ENCODE data around the gene EPHA10. TPM values are rescaled to one million over a fixed set of nuclear protein-coding genes. Genes with fewer than 3 reads are reported as not detected.

EPHA10 gene
- polyA plus RNA-seq, 1 experiment = 0.04 TPM

DNA sequence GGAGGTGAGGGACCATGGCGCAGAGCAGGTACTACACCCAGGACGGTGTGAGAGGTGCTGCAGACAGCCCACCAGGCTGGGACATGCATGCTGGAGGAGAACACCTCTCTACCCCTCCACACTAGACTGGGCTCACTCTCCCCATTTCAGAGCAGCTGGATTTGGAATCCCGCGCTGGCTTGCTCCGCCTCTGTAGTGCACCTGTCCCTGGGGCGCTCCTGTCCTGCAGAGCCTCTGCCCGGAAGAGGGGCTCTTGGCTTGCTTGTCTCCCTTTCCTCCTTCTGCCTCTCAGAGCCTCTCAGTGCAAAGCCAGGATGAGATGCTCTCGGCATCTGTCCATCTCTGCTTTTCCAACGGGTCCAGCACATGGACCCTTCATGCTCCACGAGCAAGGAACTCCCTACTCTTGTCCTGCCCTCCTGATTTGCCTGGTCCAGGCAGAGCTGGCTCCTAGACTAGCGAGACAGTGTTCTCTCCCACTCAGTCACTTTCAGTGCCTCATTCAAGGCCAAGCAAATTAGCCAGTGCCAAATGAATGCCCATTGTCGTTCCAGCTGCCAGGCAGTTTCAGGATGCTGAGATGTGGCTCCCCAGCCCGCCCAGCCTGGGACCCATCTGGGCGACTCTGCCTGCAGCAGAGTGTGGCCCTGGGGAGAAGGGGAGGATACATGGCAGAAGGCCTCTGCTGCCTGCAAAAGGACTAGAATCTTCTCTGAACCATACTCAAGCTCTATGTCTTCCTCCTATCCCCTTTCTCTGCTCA lies 38.9 kb downstream of the EPHA10 start:
- Histone ChIP-seq H3K27me3 (ENCODE audit: control insufficient read depth, insufficient read depth, low read length) (peaks cover 6% of the 10 kb centered on the region; the same call in 1 of the 2 replicates), H3K4me3 (ENCODE audit: low read depth, low read length) (no peak overlapping the region), H3K36me3 (ENCODE audit: control insufficient read depth, insufficient read depth, low read length) (no peaks in the 10 kb centered on the region)
- POLR2A ChIA-PET = no interaction called here
- CTCF ChIA-PET = interaction anchor here (1.0 kb wide), 1 partner anchor 11 kb away, joined by 4 read pairs; no protein-coding TSS in a partner anchor
- DNase-seq (ENCODE audit: low read depth) = no peak
- TF ChIP-seq, protein P1, sequence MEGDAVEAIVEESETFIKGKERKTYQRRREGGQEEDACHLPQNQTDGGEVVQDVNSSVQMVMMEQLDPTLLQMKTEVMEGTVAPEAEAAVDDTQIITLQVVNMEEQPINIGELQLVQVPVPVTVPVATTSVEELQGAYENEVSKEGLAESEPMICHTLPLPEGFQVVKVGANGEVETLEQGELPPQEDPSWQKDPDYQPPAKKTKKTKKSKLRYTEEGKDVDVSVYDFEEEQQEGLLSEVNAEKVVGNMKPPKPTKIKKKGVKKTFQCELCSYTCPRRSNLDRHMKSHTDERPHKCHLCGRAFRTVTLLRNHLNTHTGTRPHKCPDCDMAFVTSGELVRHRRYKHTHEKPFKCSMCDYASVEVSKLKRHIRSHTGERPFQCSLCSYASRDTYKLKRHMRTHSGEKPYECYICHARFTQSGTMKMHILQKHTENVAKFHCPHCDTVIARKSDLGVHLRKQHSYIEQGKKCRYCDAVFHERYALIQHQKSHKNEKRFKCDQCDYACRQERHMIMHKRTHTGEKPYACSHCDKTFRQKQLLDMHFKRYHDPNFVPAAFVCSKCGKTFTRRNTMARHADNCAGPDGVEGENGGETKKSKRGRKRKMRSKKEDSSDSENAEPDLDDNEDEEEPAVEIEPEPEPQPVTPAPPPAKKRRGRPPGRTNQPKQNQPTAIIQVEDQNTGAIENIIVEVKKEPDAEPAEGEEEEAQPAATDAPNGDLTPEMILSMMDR (IDR thresholded peaks at IDR 0.05; ENCODE audit: insufficient read depth, low read depth, low read length) = no peak

DNA sequence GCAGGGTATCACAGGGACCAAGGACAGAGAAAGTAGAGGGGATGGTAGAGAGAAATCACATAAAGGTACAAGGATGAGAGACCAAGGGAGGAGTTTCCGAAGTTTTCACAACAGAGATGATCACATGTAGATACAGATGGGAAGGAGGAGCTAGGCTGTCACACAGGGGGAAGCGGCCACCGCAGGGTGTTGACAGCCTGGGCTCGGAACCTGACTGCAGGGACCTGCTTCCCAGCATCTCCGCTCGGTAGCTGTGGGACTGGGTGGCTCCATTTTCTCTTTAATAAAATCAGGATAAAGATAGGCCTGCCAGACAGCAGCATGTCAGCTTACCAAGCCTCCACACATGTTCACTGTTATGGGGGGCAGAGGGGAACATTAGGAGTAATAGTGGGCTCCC lies 40.3 kb downstream of the EPHA10 start:
- no peak overlapping the region for H3K4me3 ChIP-seq (ENCODE audit: low read depth, low read length)
- no peak for DNase-seq (ENCODE audit: low read depth)
- H3K36me3 ChIP-seq (ENCODE audit: control insufficient read depth, insufficient read depth, low read length) = no peaks in the 10 kb centered on the region
- ChIA-PET POLR2A (no interaction called here), CTCF (no interaction called here)
- peaks cover 6% of the 10 kb centered on the region for H3K27me3 ChIP-seq (ENCODE audit: control insufficient read depth, insufficient read depth, low read length)
- TF ChIP-seq, protein P1 (IDR thresholded peaks at IDR 0.05; ENCODE audit: insufficient read depth, low read depth, low read length) = no peak

DNA sequence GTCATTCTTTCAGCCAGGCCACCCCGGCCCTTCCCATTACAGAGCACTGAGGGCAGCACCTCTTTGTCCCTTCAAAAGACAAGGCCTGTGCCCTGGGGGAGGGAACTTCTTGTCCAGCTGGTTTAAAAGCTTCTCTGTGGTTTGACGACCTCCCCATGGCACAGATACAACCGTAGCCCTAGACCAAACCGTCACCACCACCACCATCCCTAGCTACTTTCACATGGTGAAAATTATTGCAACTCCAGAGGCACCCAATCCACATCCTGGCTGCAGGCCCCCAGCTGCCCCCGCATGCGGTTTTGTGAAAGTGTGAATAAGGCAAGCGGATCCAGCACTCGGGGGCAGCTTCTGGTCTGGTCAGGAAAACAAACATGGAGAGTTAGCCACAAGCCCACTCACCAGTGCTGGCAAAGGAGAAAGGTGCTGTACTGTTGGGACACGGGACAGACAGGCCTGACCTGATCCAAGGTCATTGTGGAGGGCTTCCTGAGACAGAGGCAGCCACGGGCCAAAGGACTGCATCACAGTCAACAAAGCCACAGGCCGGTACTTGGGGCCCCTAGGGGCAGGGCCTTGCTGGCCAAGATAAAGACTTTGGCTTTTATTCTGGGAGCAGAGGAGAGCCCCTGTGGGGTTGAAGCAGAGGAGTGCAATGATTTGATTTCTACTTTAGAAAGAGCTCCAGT lies 41.4 kb downstream of the EPHA10 start:
- TF ChIP-seq, protein P1 (IDR thresholded peaks at IDR 0.05; ENCODE audit: insufficient read depth, low read depth, low read length) = no peak
- no peak for DNase-seq (ENCODE audit: low read depth)
- CTCF ChIA-PET = interaction anchor here (1.3 kb wide), 1 partner anchor 9 kb away, joined by 3 read pairs; no protein-coding TSS in a partner anchor
- POLR2A ChIA-PET = no interaction called here
- Histone ChIP-seq H3K27me3 (ENCODE audit: control insufficient read depth, insufficient read depth, low read length) (peaks cover 5% of the 10 kb centered on the region), H3K4me3 (ENCODE audit: low read depth, low read length) (no peak overlapping the region), H3K36me3 (ENCODE audit: control insufficient read depth, insufficient read depth, low read length) (no peaks in the 10 kb centered on the region)

DNA sequence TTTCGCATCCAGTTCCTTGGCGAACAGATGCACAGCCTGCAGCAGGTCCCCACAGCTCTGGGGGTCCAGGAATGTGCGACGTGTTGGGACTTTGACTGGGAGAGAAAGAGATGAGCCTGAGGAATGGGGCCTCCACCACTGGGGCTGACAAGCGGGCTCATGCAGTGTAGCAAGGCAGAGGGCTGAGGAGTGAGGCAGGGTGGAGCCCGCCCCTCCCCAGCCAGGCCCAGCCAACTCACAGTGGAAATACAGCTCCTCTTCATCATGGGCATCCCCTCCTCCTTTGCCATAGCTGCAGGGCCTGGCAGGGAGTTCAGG lies 41.9 kb downstream of the EPHA10 start:
- no peak for DNase-seq (ENCODE audit: low read depth)
- CTCF ChIA-PET = interaction anchor here (1.3 kb wide), 1 partner anchor 8 kb away, joined by 3 read pairs; no protein-coding TSS in a partner anchor
- TF ChIP-seq, protein P1 (IDR thresholded peaks at IDR 0.05; ENCODE audit: insufficient read depth, low read depth, low read length) = no peak
- POLR2A ChIA-PET = no interaction called here
- H3K27me3 ChIP-seq (ENCODE audit: control insufficient read depth, insufficient read depth, low read length) = peaks cover 5% of the 10 kb centered on the region
- H3K4me3 ChIP-seq (ENCODE audit: low read depth, low read length) = no peak overlapping the region
- no peaks in the 10 kb centered on the region for H3K36me3 ChIP-seq (ENCODE audit: control insufficient read depth, insufficient read depth, low read length)

DNA sequence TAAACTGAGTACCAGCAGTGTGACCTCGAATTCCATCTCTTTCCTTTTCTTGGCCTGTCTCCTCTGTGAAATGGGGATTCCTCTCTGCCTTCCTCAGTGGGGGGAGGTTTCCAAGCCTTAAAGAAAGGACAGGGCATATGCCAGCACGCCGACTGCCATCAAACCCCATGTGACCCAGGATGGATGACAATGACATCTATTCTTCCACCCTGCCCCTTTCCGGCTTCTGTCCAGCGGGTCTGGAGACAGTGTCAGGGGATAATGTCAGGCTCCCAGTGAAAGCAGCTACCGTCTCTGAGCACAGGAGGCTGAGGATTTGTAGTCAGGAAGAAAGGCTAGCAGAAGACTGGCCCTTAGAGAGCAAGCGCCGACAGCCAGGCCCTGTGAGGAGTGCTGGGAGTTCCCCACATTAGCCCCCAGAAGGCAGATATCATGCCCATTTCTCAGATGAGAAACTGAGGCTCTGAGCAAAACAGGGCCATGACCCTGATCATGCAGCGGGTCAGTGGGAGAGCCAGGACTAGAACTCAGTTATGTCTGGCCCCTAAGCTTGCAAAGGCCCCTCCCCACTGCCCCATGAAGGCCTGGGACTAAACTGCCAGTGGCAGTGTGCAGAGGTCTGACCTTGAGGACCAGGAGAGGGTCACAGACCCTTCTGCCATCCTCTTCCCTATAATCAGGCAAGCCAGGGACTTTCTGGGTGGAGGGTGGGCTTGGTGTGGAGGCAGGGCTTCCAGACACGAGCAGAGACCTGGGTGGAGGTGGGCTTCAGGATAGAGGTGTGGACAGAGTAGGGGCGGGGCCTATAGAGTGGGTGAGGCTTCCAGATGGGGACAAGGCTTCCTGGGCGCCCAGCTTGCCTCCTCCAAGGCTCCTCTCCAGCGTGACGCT lies 42.5 kb downstream of the EPHA10 start:
- TF ChIP-seq, protein P1 (IDR thresholded peaks at IDR 0.05; ENCODE audit: insufficient read depth, low read depth, low read length) = no peak
- Histone ChIP-seq H3K4me3 (ENCODE audit: low read depth, low read length) (no peak overlapping the region), H3K36me3 (ENCODE audit: control insufficient read depth, insufficient read depth, low read length) (no peaks in the 10 kb centered on the region), H3K27me3 (ENCODE audit: control insufficient read depth, insufficient read depth, low read length) (peaks cover 5% of the 10 kb centered on the region)
- CTCF ChIA-PET = no interaction called here
- POLR2A ChIA-PET = no interaction called here
- DNase-seq (ENCODE audit: low read depth) = no peak
